ENCODE results near the gene C1orf21.

The C1orf21 gene

GRCh38 chr1:184531296-184531695, 144.5 kb downstream of the C1orf21 start:
- Histone ChIP-seq H3K36me3 (ENCODE audit: insufficient read depth, low read length) (no peaks in the 10 kb centered on the region), H3K4me2 (ENCODE audit: low read length) (no peak overlapping the region), H3K27ac (ENCODE audit: low read depth, low read length, poor library complexity, severe bottlenecking) (no peak overlapping the region), H3K9ac (ENCODE audit: low read length) (no peak overlapping the region), H3K4me3 (ENCODE audit: low read depth, low read length, poor library complexity, severe bottlenecking) (no peak overlapping the region), H3F3A (ENCODE audit: insufficient read depth, low read length) (no peaks in the 10 kb centered on the region), H3K4me1 (ENCODE audit: insufficient read depth, low read length, severe bottlenecking) (no peaks in the 10 kb centered on the region), H3K9me3 (ENCODE audit: low read length) (no peaks in the 10 kb centered on the region), H3K79me2 (ENCODE audit: insufficient read depth, low read length) (no peaks in the 10 kb centered on the region), H4K20me1 (ENCODE audit: insufficient read depth, low read length) (no peaks in the 10 kb centered on the region), H2AFZ (ENCODE audit: low read length) (no peak overlapping the region), H3K9me2 (ENCODE audit: low read depth, low read length) (no peaks in the 10 kb centered on the region), H3K27me3 (ENCODE audit: insufficient read depth, low read length) (no peaks in the 10 kb centered on the region)
- TF ChIP-seq EZH2 (IDR thresholded peaks at IDR 0.05; ENCODE audit: borderline replicate concordance, low read length), result no peak
- no peak for TF ChIP-seq CTCF (IDR thresholded peaks at IDR 0.05; ENCODE audit: low read length)

GRCh38 chr1:184532199-184532598, 145.4 kb downstream of the C1orf21 start:
- no peaks in the 10 kb centered on the region for H3K27me3 ChIP-seq (ENCODE audit: insufficient read depth, low read length)
- no peaks in the 10 kb centered on the region for H3K79me2 ChIP-seq (ENCODE audit: insufficient read depth, low read length)
- H2AFZ ChIP-seq (ENCODE audit: low read length), result no peak overlapping the region
- no peak overlapping the region for H3K9ac ChIP-seq (ENCODE audit: low read length)
- no peaks in the 10 kb centered on the region for H3K4me1 ChIP-seq (ENCODE audit: insufficient read depth, low read length, severe bottlenecking)
- H3F3A ChIP-seq (ENCODE audit: insufficient read depth, low read length), result no peaks in the 10 kb centered on the region
- no peaks in the 10 kb centered on the region for H3K9me2 ChIP-seq (ENCODE audit: low read depth, low read length)
- H3K4me3 ChIP-seq (ENCODE audit: low read depth, low read length, poor library complexity, severe bottlenecking), result no peak overlapping the region
- H3K27ac ChIP-seq (ENCODE audit: low read depth, low read length, poor library complexity, severe bottlenecking), result no peak overlapping the region
- no peaks in the 10 kb centered on the region for H3K36me3 ChIP-seq (ENCODE audit: insufficient read depth, low read length)
- H3K9me3 ChIP-seq (ENCODE audit: low read length), result no peaks in the 10 kb centered on the region
- no peaks in the 10 kb centered on the region for H4K20me1 ChIP-seq (ENCODE audit: insufficient read depth, low read length)
- TF ChIP-seq CTCF (IDR thresholded peaks at IDR 0.05; ENCODE audit: low read length) (no peak), EZH2 (IDR thresholded peaks at IDR 0.05; ENCODE audit: borderline replicate concordance, low read length) (no peak)
- H3K4me2 ChIP-seq (ENCODE audit: low read length), result no peak overlapping the region

DNA sequence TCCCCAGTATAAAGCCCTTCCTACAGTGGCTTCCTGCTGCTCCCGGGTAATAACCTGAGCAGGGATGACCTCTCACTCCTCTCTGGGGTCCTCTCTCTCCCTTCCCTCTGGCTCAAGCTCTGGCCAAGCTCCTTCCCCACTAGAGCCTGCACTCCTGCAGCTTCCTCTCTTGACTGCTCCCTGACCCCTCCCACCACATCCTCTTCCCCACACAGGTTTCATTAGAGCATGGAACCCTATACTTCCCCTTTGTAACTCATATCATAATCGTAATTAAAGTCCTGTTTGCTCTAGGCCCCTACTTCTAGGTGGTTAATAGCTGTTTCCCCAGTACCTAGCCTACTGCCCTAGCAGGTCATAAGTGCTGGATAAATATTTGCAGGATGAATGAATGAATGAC, 146.2 kb downstream of the C1orf21 start:
- Histone ChIP-seq H3K4me1 (ENCODE audit: insufficient read depth, low read length, severe bottlenecking) (no peaks in the 10 kb centered on the region), H3F3A (ENCODE audit: insufficient read depth, low read length) (no peaks in the 10 kb centered on the region), H2AFZ (ENCODE audit: low read length) (no peak overlapping the region), H3K36me3 (ENCODE audit: insufficient read depth, low read length) (no peaks in the 10 kb centered on the region), H3K4me2 (ENCODE audit: low read length) (no peak overlapping the region), H3K9me2 (ENCODE audit: low read depth, low read length) (no peaks in the 10 kb centered on the region), H4K20me1 (ENCODE audit: insufficient read depth, low read length) (no peaks in the 10 kb centered on the region), H3K79me2 (ENCODE audit: insufficient read depth, low read length) (no peaks in the 10 kb centered on the region), H3K27me3 (ENCODE audit: insufficient read depth, low read length) (no peaks in the 10 kb centered on the region), H3K27ac (ENCODE audit: low read depth, low read length, poor library complexity, severe bottlenecking) (no peak overlapping the region), H3K4me3 (ENCODE audit: low read depth, low read length, poor library complexity, severe bottlenecking) (no peak overlapping the region), H3K9me3 (ENCODE audit: low read length) (no peaks in the 10 kb centered on the region), H3K9ac (ENCODE audit: low read length) (no peak overlapping the region)
- TF ChIP-seq CTCF (IDR thresholded peaks at IDR 0.05; ENCODE audit: low read length) (no peak), EZH2 (IDR thresholded peaks at IDR 0.05; ENCODE audit: borderline replicate concordance, low read length) (no peak)
